Trophoblast cell (in vitro differentiated cells and primary cell): ENCODE data around the gene ARHGAP8.

Experiments used
- DNase-seq, 2 donors: peaks; one replicate each; pipeline ENCODE4 v3.0.0-alpha.2; 2016
- H2AFZ ChIP-seq: 2 replicates; pipeline ENCODE4 v1.6.1; 2013; ENCODE audit warnings: low read length, moderate library complexity, mild to moderate bottlenecking; ENCODE audit not compliant: insufficient read depth, poor library complexity
- H2AK5ac ChIP-seq: 2 replicates; pipeline ENCODE4 v1.6.1; 2013; ENCODE audit warnings: mild to moderate bottlenecking, low read length
- H2BK120ac ChIP-seq: 2 replicates; pipeline ENCODE4 v1.6.1; 2013; ENCODE audit warnings: low read length, mild to moderate bottlenecking, moderate library complexity; ENCODE audit not compliant: insufficient read depth, poor library complexity
- H2BK12ac ChIP-seq: 2 replicates; pipeline ENCODE4 v1.6.1; 2013; ENCODE audit warnings: mild to moderate bottlenecking, low read length, moderate library complexity
- H2BK5ac ChIP-seq: 2 replicates; pipeline ENCODE4 v1.6.1; 2013; ENCODE audit warnings: low read length, low read depth, moderate library complexity, mild to moderate bottlenecking; ENCODE audit not compliant: poor library complexity
- H3K14ac ChIP-seq: 2 replicates; pipeline ENCODE4 v1.6.1; 2013; ENCODE audit warnings: mild to moderate bottlenecking, low read length
- H3K18ac ChIP-seq: 2 replicates; pipeline ENCODE4 v1.6.1; 2013; ENCODE audit warnings: mild to moderate bottlenecking, low read length
- H3K23ac ChIP-seq: 2 replicates; pipeline ENCODE4 v1.6.1; 2013; ENCODE audit warnings: low read length
- H3K27ac ChIP-seq: 2 replicates; pipeline ENCODE4 v1.5.1; 2013; ENCODE audit warnings: low read depth, mild to moderate bottlenecking, inconsistent platforms, low read length, moderate library complexity
- H3K27me3 ChIP-seq: 2 replicates; pipeline ENCODE4 v1.6.1; 2013; ENCODE audit warnings: inconsistent platforms, mild to moderate bottlenecking, low read length, moderate library complexity; ENCODE audit not compliant: insufficient read depth
- H3K36me3 ChIP-seq, 2 experiments: 1 replicate in 1 of 2; 2 replicates in 1 of 2; pipeline ENCODE4 v1.6.1; 2013; ENCODE audit warnings: low read length in 2 of 2, mild to moderate bottlenecking in 2 of 2, moderate library complexity in 1 of 2; ENCODE audit not compliant: insufficient read depth in 2 of 2, control insufficient read depth in 1 of 2
- H3K4ac ChIP-seq: 2 replicates; pipeline ENCODE4 v1.6.1; 2013; ENCODE audit warnings: low read depth, mild to moderate bottlenecking, low read length, moderate library complexity
- H3K4me1 ChIP-seq, 2 experiments: 1 replicate in 1 of 2; 2 replicates in 1 of 2; pipeline ENCODE4 v1.6.1; 2013; ENCODE audit warnings: low read length in 2 of 2, mild to moderate bottlenecking in 2 of 2, moderate library complexity in 1 of 2; ENCODE audit not compliant: insufficient read depth in 2 of 2, control insufficient read depth in 1 of 2
- H3K4me2 ChIP-seq: 2 replicates; pipeline ENCODE4 v1.6.1; 2013; ENCODE audit warnings: inconsistent platforms, mild to moderate bottlenecking, low read length, moderate library complexity
- H3K4me3 ChIP-seq: 2 replicates; pipeline ENCODE4 v1.5.1; 2013; ENCODE audit warnings: mild to moderate bottlenecking, low read depth, low read length, inconsistent platforms
- H3K79me1 ChIP-seq: one replicate; pipeline ENCODE4 v1.6.1; 2013; ENCODE audit warnings: low read length
- H3K79me2 ChIP-seq: 2 replicates; pipeline ENCODE4 v1.6.1; 2013; ENCODE audit warnings: low read length, mild to moderate bottlenecking; ENCODE audit not compliant: control insufficient read depth, insufficient read depth, poor library complexity
- H3K9ac ChIP-seq: 2 replicates; pipeline ENCODE4 v1.6.1; 2013; ENCODE audit warnings: mild to moderate bottlenecking, low read length
- H3K9me3 ChIP-seq: 2 replicates; pipeline ENCODE4 v1.6.1; 2013; ENCODE audit warnings: low read depth, mild to moderate bottlenecking, control low read depth, inconsistent platforms, low read length; ENCODE audit not compliant: insufficient read depth
- H4K12ac ChIP-seq: 2 replicates; pipeline ENCODE4 v1.6.1; 2013; ENCODE audit warnings: low read depth, mild to moderate bottlenecking, low read length, moderate library complexity
- H4K8ac ChIP-seq: 2 replicates; pipeline ENCODE4 v1.6.1; 2013; ENCODE audit warnings: low read depth, mild to moderate bottlenecking, low read length, moderate library complexity
- H4K91ac ChIP-seq: one replicate; pipeline ENCODE4 v1.6.1; 2013; ENCODE audit warnings: low read depth, mild to moderate bottlenecking, low read length, moderate library complexity
- WGBS: extraction: QIAGEN DNeasy Blood & Tissue Kit; methylation state at CpG from one replicate; pipeline ENCODE4 v1.1.7; 2013; ENCODE audit warnings: missing lambda C conversion rate; ENCODE audit not compliant: insufficient read length, insufficient coverage; ENCODE audit errors: extremely low coverage; 5-methylcytosine and 5-hydroxymethylcytosine counted together

The ARHGAP8 gene

GRCh38 chr22:44809456-44809855 lies 57.1 kb downstream of the ARHGAP8 start:
- no peak for DNase-seq
- Histone ChIP-seq H2AK5ac (no peak overlapping the region), H2BK5ac (no peak overlapping the region), H3K27ac (no peak overlapping the region), H3K4me2 (no peak overlapping the region), H2BK120ac (no peak overlapping the region), H3K9ac (no peak overlapping the region), H3K27me3 (no peaks in the 10 kb centered on the region), H3K4me1 (no peaks in the 10 kb centered on the region), H2AFZ (no peak overlapping the region), H3K14ac (no peak overlapping the region), H4K12ac (no peak overlapping the region), H3K36me3 (peaks cover 26 to 37% of the 10 kb centered on the region in 2 experiments), H3K23ac (no peak overlapping the region), H4K8ac (no peak overlapping the region), H2BK12ac (no peak overlapping the region), H4K91ac (no peak overlapping the region), H3K79me1 (no peaks in the 10 kb centered on the region), H3K9me3 (peaks cover 6% of the 10 kb centered on the region), H3K18ac (no peak overlapping the region), H3K79me2 (no peaks in the 10 kb centered on the region), H3K4ac (no peak overlapping the region), H3K4me3 (no peak overlapping the region)
- WGBS = no CpG with 5 or more reads among the region's 11 CpGs

- Histone ChIP-seq H3K79me2 (no peaks in the 10 kb centered on the region), H3K9ac (no peak overlapping the region), H3K14ac (no peak overlapping the region), H3K36me3 (peaks cover 29 to 41% of the 10 kb centered on the region in 2 experiments), H3K27ac (no peak overlapping the region), H3K4me3 (no peak overlapping the region), H4K8ac (no peak overlapping the region), H3K27me3 (no peaks in the 10 kb centered on the region), H3K4ac (no peak overlapping the region), H3K4me1 (no peaks in the 10 kb centered on the region), H3K79me1 (no peaks in the 10 kb centered on the region), H3K4me2 (no peak overlapping the region), H2BK5ac (no peak overlapping the region), H4K91ac (no peak overlapping the region), H3K18ac (no peak overlapping the region), H3K23ac (no peak overlapping the region), H3K9me3 (peaks cover 6% of the 10 kb centered on the region), H2BK120ac (no peak overlapping the region), H2AFZ (no peak overlapping the region), H2BK12ac (no peak overlapping the region), H4K12ac (no peak overlapping the region), H2AK5ac (no peak overlapping the region)
- no CpG with 5 or more reads among the region's 13 CpGs for WGBS
- DNase-seq = no peak
These were observed 58.8 kb downstream of the ARHGAP8 start for GRCh38 chr22:44811141-44811540.

- H3K4me2 ChIP-seq = no peak overlapping the region
- no peak overlapping the region for H3K4me3 ChIP-seq
- H3K79me2 ChIP-seq = no peaks in the 10 kb centered on the region
- no peaks in the 10 kb centered on the region for H3K27me3 ChIP-seq
- H2BK120ac ChIP-seq = no peak overlapping the region
- H3K4ac ChIP-seq = no peak overlapping the region
- H3K9me3 ChIP-seq = peaks cover 4% of the 10 kb centered on the region
- H2BK5ac ChIP-seq = no peak overlapping the region
- H3K9ac ChIP-seq = no peak overlapping the region
- H3K36me3 ChIP-seq = peaks cover 23 to 42% of the 10 kb centered on the region in 2 experiments
- H3K79me1 ChIP-seq = no peaks in the 10 kb centered on the region
- no peaks in the 10 kb centered on the region for H3K4me1 ChIP-seq
- no peak overlapping the region for H3K27ac ChIP-seq
- no peak overlapping the region for H3K14ac ChIP-seq
- WGBS = 100% methylated on average over 2 of the region's 2 CpGs
- no peak overlapping the region for H4K8ac ChIP-seq
- no peak overlapping the region for H2BK12ac ChIP-seq
- no peak overlapping the region for H2AFZ ChIP-seq
- no peak overlapping the region for H2AK5ac ChIP-seq
- no peak overlapping the region for H4K91ac ChIP-seq
- no peak overlapping the region for H3K23ac ChIP-seq
- no peak overlapping the region for H4K12ac ChIP-seq
- no peak for DNase-seq
- H3K18ac ChIP-seq = no peak overlapping the region
These were observed 61.0 kb downstream of the ARHGAP8 start for GRCh38 chr22:44813416-44813815.

- Histone ChIP-seq H3K4me2 (no peak overlapping the region), H3K18ac (no peak overlapping the region), H3K27ac (no peak overlapping the region), H2AFZ (no peak overlapping the region), H4K8ac (no peak overlapping the region), H3K4ac (no peak overlapping the region), H4K91ac (no peak overlapping the region), H3K4me1 (no peaks in the 10 kb centered on the region), H4K12ac (no peak overlapping the region), H2BK5ac (no peak overlapping the region), H2AK5ac (no peak overlapping the region), H3K4me3 (no peak overlapping the region), H3K14ac (no peak overlapping the region), H2BK120ac (no peak overlapping the region), H3K36me3 (peaks cover 25 to 36% of the 10 kb centered on the region in 2 experiments), H3K79me1 (no peaks in the 10 kb centered on the region), H3K79me2 (no peaks in the 10 kb centered on the region), H3K9me3 (peaks cover 4% of the 10 kb centered on the region), H2BK12ac (no peak overlapping the region), H3K27me3 (no peaks in the 10 kb centered on the region), H3K9ac (no peak overlapping the region), H3K23ac (no peak overlapping the region)
- WGBS = no CpG with 5 or more reads among the region's 25 CpGs
- no peak for DNase-seq
These were observed 62.1 kb downstream of the ARHGAP8 start for GRCh38 chr22:44814266-44815098.
